Effector CD8-positive, alpha-beta T cell (primary cell): Measurements from ENCODE around the gene C10orf53.

Experiments
- DNase-seq: peaks from one replicate; lab custom pipeline; 2025; lab: John Stamatoyannopoulos, UW
- total RNA-seq, 4 experiments: gene quantifications; one replicate each; lab custom pipeline; 2026; lab: John Stamatoyannopoulos, UW

The C10orf53 gene
- total RNA-seq = 0 to 0.09 (median 0) reads per million in 4 experiments

DNA sequence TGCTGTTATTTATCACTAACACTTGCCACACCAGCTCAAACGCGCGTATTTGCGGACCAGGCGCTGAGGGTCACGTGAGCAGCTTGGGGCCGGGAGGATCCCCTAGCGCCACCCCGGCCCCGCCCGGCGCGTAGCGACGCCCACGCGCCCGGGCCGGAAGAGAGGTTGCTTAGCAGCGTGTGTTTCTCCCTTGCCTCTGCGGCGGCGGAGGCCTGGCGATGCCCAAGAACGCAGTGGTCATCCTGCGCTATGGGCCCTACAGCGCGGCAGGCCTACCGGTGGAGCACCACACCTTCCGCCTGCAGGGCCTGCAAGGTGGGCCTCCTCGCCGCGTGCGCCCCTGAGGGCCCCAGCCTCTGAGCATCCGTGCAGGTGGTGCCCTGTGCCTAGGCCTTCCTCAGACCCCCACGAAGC is at the start of gene C10orf53:
Gene C10orf53 (plus strand): TSS at position 172 of the 414 bp plus-strand sequence. CDS start 47 bp downstream, at position 219.
- no peak for DNase-seq

DNA sequence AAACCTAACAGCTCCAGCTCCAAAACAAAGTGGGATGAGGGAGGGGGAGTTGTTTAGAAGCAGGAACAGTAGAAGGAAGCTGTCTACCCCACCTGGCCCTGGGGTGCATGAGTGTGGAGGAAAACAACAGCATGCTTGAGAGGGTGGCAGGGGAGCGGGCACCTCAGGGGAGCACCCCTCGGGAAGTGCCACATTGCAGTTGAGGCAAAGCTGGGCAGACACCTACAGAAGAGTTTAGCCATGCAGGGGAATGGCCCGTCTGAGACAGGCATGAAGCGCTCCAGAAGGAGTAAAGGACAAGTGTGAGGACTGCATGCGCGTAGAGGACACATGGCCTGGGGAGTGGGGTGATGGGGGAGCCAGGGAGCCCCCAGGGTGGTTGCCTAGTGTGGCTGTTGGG is 47.5 kb upstream of the C10orf53 start:
- DNase-seq = no peak

DNA sequence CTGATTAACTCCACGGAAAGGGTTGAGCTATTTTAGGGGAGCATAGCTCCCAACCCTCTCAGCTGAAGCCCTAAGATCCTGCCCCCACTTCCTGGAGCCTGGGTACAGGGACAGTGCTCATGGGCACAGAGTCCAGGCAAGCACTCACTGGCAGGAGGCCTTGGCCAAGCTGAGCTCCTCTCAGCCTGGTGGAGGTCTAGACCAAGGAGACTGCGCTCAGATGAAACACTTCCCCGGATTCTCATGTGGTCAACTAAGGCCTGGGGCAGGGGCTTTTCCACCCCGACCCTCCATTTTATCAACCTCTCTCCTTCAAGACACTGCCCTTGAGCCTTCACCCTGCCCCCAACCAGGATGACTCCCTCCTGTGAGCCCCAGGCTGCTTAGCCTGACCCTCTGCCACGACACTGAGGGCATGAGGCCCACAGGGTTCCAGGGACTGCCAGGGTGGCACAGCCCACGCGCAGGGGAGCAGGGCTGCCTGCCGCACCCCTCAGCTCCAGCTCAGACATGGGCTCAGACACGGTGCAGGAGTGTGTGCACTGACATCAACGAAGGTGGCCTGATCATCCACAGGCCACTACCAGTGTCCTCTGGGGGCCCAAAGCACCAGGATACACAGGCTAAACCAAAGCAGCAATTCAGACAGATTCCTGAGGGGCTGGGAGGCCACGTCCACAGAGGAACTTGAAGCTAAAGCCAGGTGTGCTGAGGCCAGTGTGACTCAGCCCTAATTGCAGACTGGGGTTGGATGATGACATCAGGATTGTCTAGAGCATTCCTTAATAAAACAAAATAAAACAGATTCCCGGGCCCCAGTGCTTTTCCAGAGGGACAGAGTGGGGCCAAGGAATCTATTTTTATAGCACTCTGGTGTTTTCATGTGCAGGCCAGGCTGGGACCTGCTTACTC is 46.8 kb upstream of the C10orf53 start:
- no peak for DNase-seq

DNA sequence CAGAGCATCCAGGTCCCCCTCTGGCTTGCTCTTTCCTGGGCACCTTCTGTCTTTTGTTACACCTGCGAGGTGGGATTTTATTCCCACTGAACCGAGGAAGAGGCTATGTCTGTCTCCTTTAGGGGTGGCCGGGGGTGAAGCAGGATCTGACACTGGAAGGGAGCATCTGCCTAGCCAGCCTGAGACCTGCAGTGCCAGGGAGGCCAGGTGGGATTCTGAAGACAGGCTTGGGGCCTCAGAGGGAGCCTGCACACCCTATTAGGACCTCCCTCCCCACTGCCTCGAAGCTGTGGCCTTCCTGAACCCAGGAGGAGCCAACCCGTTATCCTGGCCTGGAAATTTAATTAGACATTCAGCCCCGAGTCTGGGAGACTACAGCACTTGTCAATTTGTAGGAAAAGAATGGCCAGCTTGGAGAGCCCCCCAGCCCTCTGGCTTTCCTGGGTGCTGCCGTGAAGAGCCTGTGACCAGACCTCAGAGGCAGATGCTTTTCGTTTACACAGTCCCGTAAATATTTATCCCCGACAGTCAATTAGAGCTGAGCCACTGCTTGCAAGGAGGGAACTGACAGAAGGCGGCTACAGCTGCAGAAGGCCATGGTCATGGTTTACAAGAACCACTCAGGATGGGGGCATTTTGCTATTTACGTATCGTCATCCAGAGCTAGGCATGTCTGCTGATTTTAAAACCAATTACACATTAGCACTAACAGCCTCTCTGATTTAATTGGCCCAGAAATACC is 46.0 kb upstream of the C10orf53 start:
- no peak for DNase-seq

- DNase-seq = no peak
Observed at GRCh38 chr10:49634069-49634660, 45.3 kb upstream of the C10orf53 start.

DNA sequence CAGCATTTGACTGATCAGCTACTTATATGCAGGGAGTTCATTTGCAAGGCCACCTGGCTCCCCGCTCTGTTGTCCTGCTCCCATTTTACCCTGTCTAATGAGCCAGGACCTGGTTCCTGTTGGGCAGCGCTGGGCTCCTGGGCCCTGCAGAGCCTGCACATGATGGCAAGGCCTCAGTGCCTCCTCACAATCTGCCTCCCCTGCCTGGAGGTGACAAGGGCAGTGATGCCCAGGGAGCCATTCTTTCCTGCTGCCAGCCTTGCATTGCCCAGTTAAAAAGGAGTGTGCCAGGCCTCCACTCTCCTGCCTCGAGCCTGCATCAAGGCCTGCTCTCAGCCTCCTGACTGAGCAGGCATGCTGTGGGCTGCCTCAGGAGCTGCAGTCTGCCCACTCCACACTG is 37.1 kb upstream of the C10orf53 start:
- DNase-seq = no peak

- no peak for DNase-seq
Observed at GRCh38 chr10:49643241-49644034, 36.0 kb upstream of the C10orf53 start.

GRCh38 chr10:49644035-49644646 is 35.3 kb upstream of the C10orf53 start:
- no peak for DNase-seq

DNA sequence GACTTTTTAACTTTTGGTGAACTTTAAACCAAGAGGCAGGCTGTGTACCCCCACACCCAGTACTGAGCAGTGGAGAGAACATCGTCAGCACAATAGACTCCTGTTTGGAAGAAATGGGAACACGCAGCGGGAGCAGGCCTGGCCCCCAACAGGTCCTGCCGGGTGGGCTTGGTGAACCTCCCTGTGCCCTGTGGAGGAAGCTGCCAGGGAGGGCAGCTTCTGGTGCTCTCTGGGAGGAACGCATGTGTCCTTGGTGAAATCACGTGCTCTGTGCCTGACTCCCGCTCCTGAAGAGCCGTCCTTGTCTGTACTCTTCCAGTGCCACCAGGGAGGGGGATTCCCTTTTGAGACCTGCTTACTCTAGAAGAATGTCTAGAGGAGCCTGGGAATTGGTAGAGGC is 34.0 kb upstream of the C10orf53 start:
- no peak for DNase-seq

DNA sequence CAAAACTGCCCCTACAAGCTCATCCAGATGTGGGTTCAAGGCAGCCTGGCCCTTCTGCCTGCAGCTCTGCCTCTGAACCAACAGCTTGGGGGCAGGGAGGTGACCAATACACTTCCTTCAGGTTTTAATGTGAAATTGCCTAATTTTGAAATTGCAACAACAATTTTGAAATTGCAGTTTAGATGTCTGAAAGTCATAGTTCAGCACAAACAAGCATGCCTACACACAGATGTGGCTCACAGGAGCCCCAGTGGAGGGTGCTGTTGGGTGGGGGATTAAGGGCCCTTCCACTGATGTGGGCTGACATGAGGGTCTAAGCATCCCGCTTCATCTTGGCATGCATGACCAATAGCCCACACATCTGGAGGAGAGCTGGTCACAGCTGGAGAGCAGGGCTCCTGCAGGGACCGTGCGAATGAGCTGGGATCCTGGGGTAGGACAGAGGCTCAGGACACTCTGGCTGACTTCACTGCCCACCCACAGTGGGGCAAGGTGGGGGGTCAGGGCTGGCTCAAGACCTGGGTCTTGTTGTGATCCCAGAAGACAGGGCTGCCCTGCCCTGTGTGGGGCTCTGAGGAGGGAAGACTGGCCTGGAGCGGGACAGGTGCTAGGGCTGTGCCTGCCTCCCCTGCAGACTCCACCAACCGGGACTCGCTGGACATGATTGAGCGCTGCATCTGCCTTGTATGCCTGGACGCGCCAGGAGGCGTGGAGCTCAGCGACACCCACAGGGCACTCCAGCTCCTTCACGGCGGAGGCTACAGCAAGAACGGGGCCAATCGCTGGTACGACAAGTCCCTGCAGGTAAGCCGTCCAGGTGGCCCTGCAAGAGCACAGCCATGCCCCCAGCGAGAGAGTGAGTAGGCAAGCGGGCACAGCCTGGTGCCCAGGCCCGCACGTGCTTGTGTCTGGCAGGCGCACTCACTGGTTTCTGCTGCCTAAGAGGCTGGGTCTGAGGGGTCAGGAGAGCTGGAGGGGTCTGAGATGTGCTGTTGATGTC is 33.3 kb upstream of the C10orf53 start:
- DNase-seq = no peak

- DNase-seq = no peak
Observed at GRCh38 chr10:49647554-49647953, 31.9 kb upstream of the C10orf53 start.

GRCh38 chr10:49647985-49648795 is 31.3 kb upstream of the C10orf53 start:
- no peak for DNase-seq

- DNase-seq = no peak
Observed at GRCh38 chr10:49649294-49649693, 30.2 kb upstream of the C10orf53 start.

DNA sequence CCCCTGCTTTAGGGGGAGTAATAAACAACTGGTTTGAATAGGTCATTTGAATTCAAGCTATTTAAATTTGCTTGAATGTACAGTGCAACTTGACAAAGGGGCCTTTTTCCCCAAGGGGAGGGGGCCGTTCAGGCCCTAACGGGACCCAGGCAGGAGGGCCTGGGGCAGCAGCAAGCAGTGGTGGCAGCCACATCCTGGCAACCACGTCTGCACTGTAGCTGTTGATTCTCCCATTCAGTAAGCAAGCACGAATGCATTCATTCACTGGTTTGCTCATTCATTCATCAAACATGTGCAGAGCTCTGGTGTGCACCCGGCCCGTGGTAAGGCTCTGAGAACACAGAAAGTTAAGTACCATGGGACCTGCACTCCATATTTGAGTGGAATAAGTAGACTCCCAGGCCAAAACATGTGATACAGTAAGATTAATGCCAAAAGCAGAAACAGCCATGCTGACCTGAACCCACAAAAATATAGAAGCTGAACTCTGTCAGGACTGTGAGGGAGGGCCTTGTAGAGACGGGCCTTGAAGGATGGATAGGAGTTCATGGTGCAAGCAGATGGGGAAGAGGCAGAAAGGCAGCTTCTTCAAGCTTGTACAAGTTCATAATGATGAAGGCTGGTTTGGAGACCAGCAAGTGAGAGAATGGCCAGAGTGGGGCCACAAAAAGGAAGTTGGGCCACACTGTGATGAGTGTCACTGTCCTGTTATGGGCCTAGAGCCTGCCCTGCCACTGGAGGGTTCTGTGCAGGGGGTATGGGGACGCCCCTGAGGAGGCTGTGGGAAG is 29.3 kb upstream of the C10orf53 start:
- DNase-seq = no peak

DNA sequence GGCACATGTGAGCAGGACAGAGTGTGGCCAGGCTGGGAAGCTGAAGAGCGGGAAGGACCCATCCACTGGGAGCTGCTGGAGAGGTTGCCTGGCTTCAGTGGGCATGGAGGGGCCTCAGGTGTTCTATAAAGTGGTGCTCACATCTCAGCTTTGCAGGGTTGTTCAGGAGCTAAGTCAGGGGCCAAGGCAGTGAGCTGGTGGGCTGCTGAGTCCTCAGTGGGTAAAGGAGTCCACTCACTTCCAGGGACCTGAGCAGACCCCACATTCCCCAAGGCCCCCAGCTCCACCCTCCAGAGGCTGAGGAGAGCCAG is 28.8 kb upstream of the C10orf53 start:
- DNase-seq = no peak

GRCh38 chr10:49651039-49651835 is 28.2 kb upstream of the C10orf53 start:
- DNase-seq = no peak

- no peak for DNase-seq
Observed at GRCh38 chr10:49651917-49652316, 27.5 kb upstream of the C10orf53 start.
